ENCODE results near the gene EXOG.

Gene EXOG

DNA sequence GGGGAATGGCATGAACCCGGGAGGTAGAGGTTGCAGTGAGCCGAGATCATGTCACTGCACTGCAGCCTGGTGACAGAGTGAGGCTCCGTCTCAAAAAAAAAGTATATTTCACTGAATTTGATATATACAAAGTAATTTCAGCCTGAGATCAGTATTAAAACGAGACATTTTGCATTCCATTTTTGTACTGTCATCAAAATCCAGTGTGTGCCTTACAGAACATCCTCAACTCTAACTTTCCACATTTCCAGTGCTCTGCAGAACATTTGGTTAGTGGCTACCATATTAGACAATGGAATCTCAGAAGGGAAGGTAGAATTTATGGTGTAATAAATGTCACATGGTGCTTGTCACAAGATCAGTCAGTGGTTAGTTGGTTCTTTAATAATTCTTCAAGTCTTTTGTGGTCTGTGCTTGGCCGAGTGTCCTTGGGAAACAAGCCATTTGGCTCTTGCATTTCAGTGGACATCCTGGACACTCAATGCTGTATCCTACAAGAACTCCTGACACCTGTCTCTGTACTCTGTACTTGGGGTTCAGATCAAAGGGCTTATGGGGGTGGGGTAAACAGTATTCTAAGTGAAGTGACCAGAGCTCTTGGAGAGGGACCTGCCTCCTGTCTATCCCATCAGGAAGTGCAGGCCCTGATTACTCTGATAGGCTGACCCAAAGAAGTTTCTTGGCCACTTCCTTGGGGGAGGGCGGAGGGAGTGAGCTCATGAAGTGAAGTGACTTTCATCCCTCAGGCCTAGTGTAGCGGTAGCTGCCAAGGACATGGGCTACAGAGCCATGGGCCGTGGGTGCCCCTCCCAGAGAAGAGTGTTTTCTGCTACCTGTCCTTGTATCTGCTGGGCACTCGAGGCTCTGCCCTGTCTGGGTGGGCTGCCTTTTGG lies 38.8 kb upstream of the EXOG start:
- H3K27me3 ChIP-seq (ENCODE audit: insufficient read depth, low read length) = no peaks in the 10 kb centered on the region
- H2AFZ ChIP-seq (ENCODE audit: low read length, unreplicated experiment) = no peak overlapping the region
- H3K79me2 ChIP-seq (ENCODE audit: control insufficient read depth, insufficient read depth, low read length, unreplicated experiment) = no peaks in the 10 kb centered on the region
- no peak overlapping the region for H3K4me3 ChIP-seq (ENCODE audit: low read depth, low read length)
- H3K36me3 ChIP-seq (ENCODE audit: insufficient read depth, low read length) = no peaks in the 10 kb centered on the region
- H3K4me1 ChIP-seq (ENCODE audit: control insufficient read depth, insufficient read depth, low read length, unreplicated experiment) = peaks cover 13% of the 10 kb centered on the region
- no peak overlapping the region for H3K27ac ChIP-seq (ENCODE audit: low read depth, low read length)

DNA sequence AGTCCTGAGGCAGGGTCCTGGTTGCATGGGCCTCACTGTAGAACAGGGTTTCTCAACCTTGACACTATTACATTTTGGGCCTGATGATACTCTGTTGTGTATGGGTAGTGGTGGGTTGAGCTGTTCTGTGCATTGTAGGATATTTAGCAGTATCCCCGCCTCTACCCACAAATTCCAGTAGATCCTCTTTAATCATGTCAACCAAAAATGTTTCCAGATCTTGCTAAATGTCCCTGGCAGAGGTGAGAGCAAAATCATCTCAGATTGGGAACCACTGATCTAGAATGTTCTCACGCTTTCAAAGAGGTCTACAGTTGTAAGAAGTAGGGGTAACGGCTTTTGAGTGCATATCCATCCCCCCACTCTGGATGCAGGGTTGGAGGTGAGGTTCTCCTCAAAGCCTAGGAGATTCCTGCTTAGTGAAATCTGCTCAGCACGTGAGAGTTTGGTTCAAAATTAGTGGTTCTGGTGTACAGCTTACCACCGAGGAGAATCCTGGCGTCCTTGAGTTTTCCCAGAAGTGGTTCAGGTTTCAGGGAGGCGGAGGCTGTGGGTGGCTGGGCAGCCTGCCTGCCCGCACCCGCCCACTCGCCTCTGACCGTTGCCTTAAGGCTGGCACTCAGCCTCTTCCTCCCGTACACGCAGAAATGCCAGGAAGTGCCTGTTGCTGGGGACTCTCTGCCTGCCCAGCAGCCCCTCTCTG lies 37.2 kb upstream of the EXOG start:
- Histone ChIP-seq H3K27me3 (ENCODE audit: insufficient read depth, low read length) (no peaks in the 10 kb centered on the region), H3K79me2 (ENCODE audit: control insufficient read depth, insufficient read depth, low read length, unreplicated experiment) (no peaks in the 10 kb centered on the region)

GRCh38 chr3:38459499-38460048 lies 36.6 kb upstream of the EXOG start:
- Histone ChIP-seq H3K79me2 (ENCODE audit: control insufficient read depth, insufficient read depth, low read length, unreplicated experiment) (no peaks in the 10 kb centered on the region), H3K4me3 (ENCODE audit: low read depth, low read length) (no peak overlapping the region)

More for the DNA sequence above, 37.2 kb upstream of the EXOG start:
- Histone ChIP-seq H3K27ac (ENCODE audit: low read depth, low read length) (no peak overlapping the region), H2AFZ (ENCODE audit: low read length, unreplicated experiment) (no peak overlapping the region), H3K4me3 (ENCODE audit: low read depth, low read length) (no peak overlapping the region), H3K36me3 (ENCODE audit: insufficient read depth, low read length) (no peaks in the 10 kb centered on the region), H3K4me1 (ENCODE audit: control insufficient read depth, insufficient read depth, low read length, unreplicated experiment) (peaks cover 13% of the 10 kb centered on the region)

DNA sequence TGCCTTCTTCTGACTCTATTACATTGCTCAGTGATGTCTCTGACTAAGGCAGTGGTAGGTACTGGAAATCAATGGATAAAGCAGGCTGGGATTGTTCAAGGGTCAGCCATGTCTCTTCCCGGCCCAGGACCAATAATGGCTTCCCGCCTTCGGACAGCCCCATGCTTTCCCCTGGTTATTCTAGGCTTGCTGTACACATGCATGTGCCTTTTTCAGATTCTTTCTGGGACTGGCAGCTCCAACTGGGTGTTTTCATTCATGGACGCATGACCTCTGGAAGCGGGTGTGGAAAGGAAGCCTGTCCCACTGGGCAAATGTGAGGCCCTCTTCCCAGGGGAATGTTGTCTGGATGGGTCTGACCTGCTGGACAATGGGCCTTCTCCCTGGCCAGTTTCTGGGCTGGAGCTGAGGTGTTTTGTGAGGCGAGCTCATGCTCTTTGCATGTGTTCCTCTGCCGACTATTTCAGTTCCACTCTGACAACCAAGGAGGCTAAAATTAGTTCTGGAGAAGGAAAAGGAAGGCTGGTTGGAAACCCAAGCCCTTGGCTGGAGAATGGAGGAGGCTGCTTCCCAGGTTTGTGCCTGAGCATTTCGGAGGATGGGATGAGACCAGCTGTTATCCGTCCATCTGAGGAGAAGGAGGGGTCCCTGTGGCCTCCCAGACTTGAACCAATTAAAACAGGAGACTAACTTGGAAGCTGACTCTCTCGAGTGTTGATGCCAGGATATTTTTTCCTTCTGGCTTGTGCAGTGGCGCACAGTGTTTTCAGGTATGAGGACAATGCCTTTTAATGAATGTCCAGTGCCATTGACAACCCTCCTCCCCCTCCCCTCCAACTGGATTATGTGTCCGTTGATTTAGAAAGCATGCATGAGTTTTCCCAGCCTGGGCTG lies 35.5 kb upstream of the EXOG start:
- Histone ChIP-seq H3K36me3 (ENCODE audit: insufficient read depth, low read length) (no peaks in the 10 kb centered on the region), H3K79me2 (ENCODE audit: control insufficient read depth, insufficient read depth, low read length, unreplicated experiment) (no peaks in the 10 kb centered on the region), H3K27me3 (ENCODE audit: insufficient read depth, low read length) (no peaks in the 10 kb centered on the region), H3K4me1 (ENCODE audit: control insufficient read depth, insufficient read depth, low read length, unreplicated experiment) (peaks cover 13% of the 10 kb centered on the region), H3K27ac (ENCODE audit: low read depth, low read length) (no peak overlapping the region), H2AFZ (ENCODE audit: low read length, unreplicated experiment) (no peak overlapping the region), H3K4me3 (ENCODE audit: low read depth, low read length) (no peak overlapping the region)

More at GRCh38 chr3:38459499-38460048, 36.6 kb upstream of the EXOG start:
- Histone ChIP-seq H3K27me3 (ENCODE audit: insufficient read depth, low read length) (no peaks in the 10 kb centered on the region), H2AFZ (ENCODE audit: low read length, unreplicated experiment) (no peak overlapping the region), H3K36me3 (ENCODE audit: insufficient read depth, low read length) (no peaks in the 10 kb centered on the region), H3K4me1 (ENCODE audit: control insufficient read depth, insufficient read depth, low read length, unreplicated experiment) (peaks cover 13% of the 10 kb centered on the region), H3K27ac (ENCODE audit: low read depth, low read length) (no peak overlapping the region)

GRCh38 chr3:38465588-38466154 lies 30.5 kb upstream of the EXOG start:
- Histone ChIP-seq H3K27me3 (ENCODE audit: insufficient read depth, low read length) (no peaks in the 10 kb centered on the region), H2AFZ (ENCODE audit: low read length, unreplicated experiment) (no peak overlapping the region), H3K27ac (ENCODE audit: low read depth, low read length) (no peak overlapping the region), H3K4me3 (ENCODE audit: low read depth, low read length) (no peak overlapping the region), H3K36me3 (ENCODE audit: insufficient read depth, low read length) (0 out of 2 replicates have a peak, but pooled peaks cover 5% of the 10 kb centered on the region), H3K4me1 (ENCODE audit: control insufficient read depth, insufficient read depth, low read length, unreplicated experiment) (no peaks in the 10 kb centered on the region), H3K79me2 (ENCODE audit: control insufficient read depth, insufficient read depth, low read length, unreplicated experiment) (no peaks in the 10 kb centered on the region)

DNA sequence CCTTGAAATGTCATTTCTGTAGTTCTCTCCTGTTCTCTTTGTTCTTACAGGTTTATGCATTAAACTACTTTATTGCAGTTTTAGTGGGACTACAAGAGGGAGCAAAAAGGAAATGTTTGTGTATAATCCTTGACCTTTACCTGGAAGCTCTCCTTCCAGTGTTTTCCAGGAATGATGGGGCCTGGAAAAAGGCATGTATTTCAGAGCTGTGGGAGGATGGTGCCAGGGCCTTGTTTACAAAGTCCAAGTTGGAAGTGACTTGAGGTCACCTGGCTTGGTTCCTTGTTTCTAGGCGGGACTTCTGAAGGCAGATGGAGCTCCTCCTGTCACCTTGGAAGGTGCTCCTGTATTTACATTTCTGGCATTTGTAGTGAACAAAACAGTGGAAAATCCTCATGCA lies 27.4 kb upstream of the EXOG start:
- H3K27ac ChIP-seq (ENCODE audit: low read depth, low read length) = no peak overlapping the region
- H3K4me3 ChIP-seq (ENCODE audit: low read depth, low read length) = no peak overlapping the region
- no peak overlapping the region for H2AFZ ChIP-seq (ENCODE audit: low read length, unreplicated experiment)
- H3K79me2 ChIP-seq (ENCODE audit: control insufficient read depth, insufficient read depth, low read length, unreplicated experiment) = no peaks in the 10 kb centered on the region
- no peaks in the 10 kb centered on the region for H3K4me1 ChIP-seq (ENCODE audit: control insufficient read depth, insufficient read depth, low read length, unreplicated experiment)
- H3K27me3 ChIP-seq (ENCODE audit: insufficient read depth, low read length) = no peaks in the 10 kb centered on the region
- H3K36me3 ChIP-seq (ENCODE audit: insufficient read depth, low read length) = 0 out of 2 replicates have a peak, but pooled peaks cover 5% of the 10 kb centered on the region

- no peak overlapping the region for H2AFZ ChIP-seq (ENCODE audit: low read length, unreplicated experiment)
- H3K27me3 ChIP-seq (ENCODE audit: insufficient read depth, low read length) = no peaks in the 10 kb centered on the region
- no peaks in the 10 kb centered on the region for H3K79me2 ChIP-seq (ENCODE audit: control insufficient read depth, insufficient read depth, low read length, unreplicated experiment)
- H3K27ac ChIP-seq (ENCODE audit: low read depth, low read length) = no peak overlapping the region
- H3K4me1 ChIP-seq (ENCODE audit: control insufficient read depth, insufficient read depth, low read length, unreplicated experiment) = no peaks in the 10 kb centered on the region
- H3K4me3 ChIP-seq (ENCODE audit: low read depth, low read length) = no peak overlapping the region
- H3K36me3 ChIP-seq (ENCODE audit: insufficient read depth, low read length) = 0 out of 2 replicates have a peak, but pooled peaks cover 5% of the 10 kb centered on the region
Observed at GRCh38 chr3:38469852-38470251, 26.3 kb upstream of the EXOG start.

GRCh38 chr3:38471260-38471857 lies 24.8 kb upstream of the EXOG start:
- no peak overlapping the region for H2AFZ ChIP-seq (ENCODE audit: low read length, unreplicated experiment)
- H3K79me2 ChIP-seq (ENCODE audit: control insufficient read depth, insufficient read depth, low read length, unreplicated experiment) = no peaks in the 10 kb centered on the region
- H3K36me3 ChIP-seq (ENCODE audit: insufficient read depth, low read length) = 0 out of 2 replicates have a peak, but pooled peaks cover 5% of the 10 kb centered on the region
- no peaks in the 10 kb centered on the region for H3K4me1 ChIP-seq (ENCODE audit: control insufficient read depth, insufficient read depth, low read length, unreplicated experiment)
- H3K4me3 ChIP-seq (ENCODE audit: low read depth, low read length) = no peak overlapping the region
- H3K27ac ChIP-seq (ENCODE audit: low read depth, low read length) = no peak overlapping the region
- H3K27me3 ChIP-seq (ENCODE audit: insufficient read depth, low read length) = no peaks in the 10 kb centered on the region

GRCh38 chr3:38472342-38472741 lies 23.8 kb upstream of the EXOG start:
- no peaks in the 10 kb centered on the region for H3K27me3 ChIP-seq (ENCODE audit: insufficient read depth, low read length)
- no peaks in the 10 kb centered on the region for H3K4me1 ChIP-seq (ENCODE audit: control insufficient read depth, insufficient read depth, low read length, unreplicated experiment)
- H2AFZ ChIP-seq (ENCODE audit: low read length, unreplicated experiment) = no peak overlapping the region
- no peaks in the 10 kb centered on the region for H3K79me2 ChIP-seq (ENCODE audit: control insufficient read depth, insufficient read depth, low read length, unreplicated experiment)
- no peak overlapping the region for H3K4me3 ChIP-seq (ENCODE audit: low read depth, low read length)
- H3K36me3 ChIP-seq (ENCODE audit: insufficient read depth, low read length) = 0 out of 2 replicates have a peak, but pooled peaks cover 5% of the 10 kb centered on the region
- H3K27ac ChIP-seq (ENCODE audit: low read depth, low read length) = no peak overlapping the region

Measured in ACC112 (cell line).